ENCODE results near the gene DCT. TPM values are rescaled to one million over a fixed set of nuclear protein-coding genes. Genes with fewer than 3 reads are reported as not detected.
"Not testable (repeated sequence)": the region's sequence is repeated elsewhere in the genome, so short reads cannot be mapped to it uniquely, and the experiment has no call there.

DCT gene
- total RNA-seq, 4 donors from 2014 or later = 0.60 to 1.5 (median 1.0) TPM; not detected in 1

DNA sequence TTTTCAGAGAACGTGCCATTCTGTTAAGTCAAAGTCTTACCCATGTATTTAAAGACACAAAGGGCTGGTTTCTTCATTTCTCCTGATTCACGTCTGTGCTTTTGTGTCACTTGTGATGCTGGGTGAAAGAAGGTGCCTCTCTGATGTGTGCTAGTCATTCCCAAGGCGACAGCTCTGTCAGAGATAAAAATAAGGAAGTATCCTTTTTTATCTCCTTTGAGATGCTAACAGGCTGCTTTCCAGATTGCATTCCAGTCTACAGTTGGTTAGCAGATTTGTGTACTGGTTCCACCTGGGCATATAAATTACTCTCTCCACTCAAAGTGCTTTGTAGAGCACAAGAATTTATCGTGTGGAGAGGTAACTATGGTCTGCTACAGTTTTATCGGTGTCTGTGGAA, 33.5 kb upstream of the DCT start:
- TF ChIP-seq, protein P1, sequence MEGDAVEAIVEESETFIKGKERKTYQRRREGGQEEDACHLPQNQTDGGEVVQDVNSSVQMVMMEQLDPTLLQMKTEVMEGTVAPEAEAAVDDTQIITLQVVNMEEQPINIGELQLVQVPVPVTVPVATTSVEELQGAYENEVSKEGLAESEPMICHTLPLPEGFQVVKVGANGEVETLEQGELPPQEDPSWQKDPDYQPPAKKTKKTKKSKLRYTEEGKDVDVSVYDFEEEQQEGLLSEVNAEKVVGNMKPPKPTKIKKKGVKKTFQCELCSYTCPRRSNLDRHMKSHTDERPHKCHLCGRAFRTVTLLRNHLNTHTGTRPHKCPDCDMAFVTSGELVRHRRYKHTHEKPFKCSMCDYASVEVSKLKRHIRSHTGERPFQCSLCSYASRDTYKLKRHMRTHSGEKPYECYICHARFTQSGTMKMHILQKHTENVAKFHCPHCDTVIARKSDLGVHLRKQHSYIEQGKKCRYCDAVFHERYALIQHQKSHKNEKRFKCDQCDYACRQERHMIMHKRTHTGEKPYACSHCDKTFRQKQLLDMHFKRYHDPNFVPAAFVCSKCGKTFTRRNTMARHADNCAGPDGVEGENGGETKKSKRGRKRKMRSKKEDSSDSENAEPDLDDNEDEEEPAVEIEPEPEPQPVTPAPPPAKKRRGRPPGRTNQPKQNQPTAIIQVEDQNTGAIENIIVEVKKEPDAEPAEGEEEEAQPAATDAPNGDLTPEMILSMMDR (IDR thresholded peaks at IDR 0.05) = no peak
- DNase-seq (ENCODE audit: low spot score) = no peak
- no peak for ATAC-seq (ENCODE audit: low FRiP score)

DNA sequence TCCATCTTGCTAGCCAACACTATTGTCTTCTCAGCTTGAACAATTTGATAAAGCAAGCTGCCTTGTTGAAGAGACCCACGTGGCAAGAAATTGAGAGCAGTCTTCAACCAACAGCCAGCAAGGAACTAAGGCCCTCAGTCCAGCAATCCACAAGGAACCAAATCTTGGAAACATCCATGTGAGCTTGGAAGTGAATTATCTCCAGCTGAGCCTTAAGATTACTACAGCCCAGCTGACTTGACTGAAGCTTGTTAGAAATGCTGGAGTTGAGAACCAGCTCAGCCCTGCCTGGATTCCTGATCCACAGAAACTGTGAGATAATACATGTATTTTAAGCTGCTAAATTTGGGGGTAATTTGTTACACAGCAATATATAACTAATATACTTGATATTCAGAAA, 26.2 kb upstream of the DCT start:
- TF ChIP-seq, protein P1 (IDR thresholded peaks at IDR 0.05) = no peak
- ATAC-seq (ENCODE audit: low FRiP score) (no peak), DNase-seq (ENCODE audit: low spot score) (no peak)

DNA sequence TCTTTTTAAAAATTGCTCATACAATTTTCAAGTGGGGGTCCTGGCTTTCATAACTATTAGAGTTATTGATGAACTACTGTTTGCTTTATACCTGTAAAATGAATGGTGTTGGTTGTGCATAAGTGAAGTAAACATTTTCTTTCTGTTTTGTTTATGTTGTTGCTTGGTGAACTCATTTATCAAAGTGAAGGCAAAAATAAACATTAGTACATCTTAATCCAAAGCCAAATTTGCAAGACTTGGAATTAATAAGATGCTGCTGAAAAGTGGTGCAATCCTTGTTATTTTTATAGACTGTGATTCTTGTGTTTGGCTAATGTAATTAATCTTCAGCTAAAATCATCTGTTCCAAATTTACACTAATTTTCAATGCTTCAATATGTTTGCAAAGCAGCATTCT, 24.4 kb upstream of the DCT start:
- DNase-seq (ENCODE audit: low spot score) (no peak), ATAC-seq (ENCODE audit: low FRiP score) (no peak)

DNA sequence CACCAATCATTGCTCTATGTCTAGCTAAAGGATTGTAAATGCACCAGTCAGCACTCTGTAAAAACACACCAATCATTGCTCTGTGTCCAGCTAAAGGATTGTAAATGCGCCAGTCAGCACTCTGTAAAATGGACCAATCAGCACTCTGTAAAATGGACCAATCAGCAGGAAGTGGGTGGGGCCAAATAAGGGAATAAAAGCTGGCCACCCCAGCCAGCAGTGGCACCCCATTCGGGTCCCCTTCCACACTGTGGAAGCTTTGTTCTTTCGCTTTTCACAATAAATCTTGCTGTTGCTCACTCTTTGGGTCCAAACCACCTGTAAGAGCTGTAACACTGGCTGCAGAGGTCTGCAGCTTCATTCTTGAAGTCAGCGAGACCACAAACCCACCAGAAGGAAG, 19.3 kb upstream of the DCT start:
- not testable (repeated sequence) for ATAC-seq (ENCODE audit: low FRiP score); DNase-seq (ENCODE audit: low spot score)

More for the DNA sequence above, 24.4 kb upstream of the DCT start:
- TF ChIP-seq, protein P1 (IDR thresholded peaks at IDR 0.05) = no peak

DNA sequence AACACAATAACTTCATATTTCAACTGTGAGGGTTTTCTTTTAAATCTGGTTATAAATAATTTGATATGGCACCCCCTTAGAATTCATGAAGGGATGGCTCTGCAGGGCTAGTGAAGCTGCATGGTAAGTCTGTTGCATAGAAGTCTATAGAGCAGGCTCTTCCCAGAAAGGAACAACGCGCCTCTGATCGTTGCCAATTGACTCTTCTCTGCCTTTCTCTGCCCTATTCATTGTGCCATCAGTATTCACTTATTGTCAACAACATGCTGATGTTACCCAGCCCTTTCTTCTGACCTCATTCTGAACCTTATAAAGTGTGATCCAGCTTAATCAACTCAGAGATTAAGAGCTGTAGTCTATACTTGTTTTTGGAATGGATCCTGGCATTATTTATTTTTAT, 16.3 kb upstream of the DCT start:
- no peak for DNase-seq (ENCODE audit: low spot score)
- ATAC-seq (ENCODE audit: low FRiP score) = no peak
- TF ChIP-seq, protein P1 (IDR thresholded peaks at IDR 0.05) = no peak

DNA sequence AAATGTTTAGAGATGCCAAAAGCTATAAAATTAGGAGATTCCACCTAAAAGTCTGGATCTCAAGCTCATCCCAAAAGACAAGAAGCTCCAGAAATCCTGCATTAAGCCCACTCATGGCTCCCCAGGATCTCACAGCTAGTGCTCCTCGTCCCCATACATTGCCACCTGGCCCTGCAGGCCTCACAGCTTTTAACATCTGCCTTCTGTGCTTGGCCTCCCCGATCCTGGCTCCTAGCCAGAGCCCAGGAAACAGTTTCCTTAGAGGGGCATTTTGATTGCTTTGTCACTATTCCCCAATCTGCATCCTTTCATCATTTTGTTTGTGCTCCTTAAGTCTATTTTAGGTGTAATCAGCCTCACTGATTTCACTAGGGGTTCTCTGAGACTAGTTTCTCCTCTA, 14.5 kb upstream of the DCT start:
- DNase-seq (ENCODE audit: low spot score) (no peak), ATAC-seq (ENCODE audit: low FRiP score) (no peak)
- TF ChIP-seq, protein P1 (IDR thresholded peaks at IDR 0.05) = no peak

DNA sequence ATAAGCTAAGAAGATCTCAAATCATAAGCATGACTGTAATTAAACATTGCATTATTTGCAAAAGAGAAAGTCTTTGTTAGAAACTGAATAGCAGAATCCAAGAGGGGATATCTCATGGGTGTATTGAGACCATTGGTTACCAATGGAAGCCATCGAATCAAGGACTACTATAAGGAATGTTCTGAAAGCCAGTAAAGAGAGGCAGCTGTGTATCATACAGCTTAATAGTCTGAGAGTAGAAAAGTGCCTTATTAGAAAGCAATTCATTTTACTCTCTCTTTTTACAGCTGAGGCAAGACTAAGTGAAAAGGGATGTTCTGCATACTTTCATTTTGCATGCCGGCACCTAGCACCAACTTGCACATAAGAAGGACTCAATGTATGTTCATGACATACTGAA, 7.6 kb upstream of the DCT start:
- ATAC-seq (ENCODE audit: low FRiP score) = no peak
- no peak for DNase-seq (ENCODE audit: low spot score)
- TF ChIP-seq, protein P1 (IDR thresholded peaks at IDR 0.05) = no peak

DNA sequence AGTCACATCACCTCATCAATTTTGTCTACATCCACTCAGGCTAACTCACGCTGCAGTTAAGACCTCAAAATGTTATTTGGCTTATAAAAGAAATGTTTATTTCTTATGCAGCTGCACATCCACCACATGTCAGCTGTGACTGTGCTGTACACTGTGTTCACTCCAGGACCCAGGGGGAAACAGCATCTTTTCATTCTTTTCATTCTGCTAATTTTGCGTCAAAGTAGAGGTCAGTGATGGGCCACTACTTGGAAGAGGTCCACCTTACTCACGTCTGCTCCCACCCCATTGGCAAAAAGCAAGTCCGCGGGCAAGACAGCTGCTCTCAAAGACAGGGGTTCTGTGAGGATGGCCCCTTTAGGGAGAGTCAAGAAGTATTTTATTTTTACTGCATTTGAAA, 4.5 kb upstream of the DCT start:
- ATAC-seq (ENCODE audit: low FRiP score) (no peak), DNase-seq (ENCODE audit: low spot score) (no peak)
- TF ChIP-seq, protein P1 (IDR thresholded peaks at IDR 0.05) = no peak

Data from omental fat pad (tissue), 4 donors.